Measurements from ENCODE around the gene TTL.

GRCh38 chr2:112449854-112450253, 32.1 kb upstream of the TTL start:
- TF ChIP-seq POLR2A (IDR thresholded peaks at IDR 0.05; ENCODE audit: low read depth, low read length) (no peak), POLR2AphosphoS5 (IDR thresholded peaks at IDR 0.05; ENCODE audit: low read depth, low read length) (no peak), TAF1 (IDR thresholded peaks at IDR 0.05; ENCODE audit: borderline replicate concordance, low read depth, low read length) (no peak)
